ENCODE measurements around the gene DCTPP1. TPM values are rescaled to one million over a fixed set of nuclear protein-coding genes. Genes with fewer than 3 reads are reported as not detected.

DCTPP1 gene
- total and polyA plus RNA-seq, 9 of the 15 experiments (the other 6 are each of a cell fraction or from before 2014, with no cell fraction given) = 45.0 to 132 (median 80.6) TPM

- peak; percentile 45; the same call in 1 of the 2 replicates for TF ChIP-seq USF1 (CRISPR knock-in tag; IDR thresholded peaks at IDR 0.05)
- TF ChIP-seq DIDO1 (tag; IDR thresholded peaks at IDR 0.05; ENCODE audit: low read depth) = no peak
- TF ChIP-seq ZNF143 (CRISPR knock-in tag; IDR thresholded peaks at IDR 0.05) = peak; percentile 44; the same call in 1 of the 2 replicates
Measured at GRCh38 chr16:30377050-30377811, 52.6 kb downstream of the DCTPP1 start (continued).

- ATAC-seq (no peak), FAIRE-seq (no peak), DNase-seq (ENCODE audit: extremely low read depth in 1 of 4, low spot score in 3 of 4) (no peak)
- intact Hi-C loops (cut with micrococcal nuclease) = loop anchor here (10.0 kb wide), 1 partner anchor 312 kb away; the partner anchor contains the start of gene ALDOA
- ChIA-PET CTCF (ENCODE audit: low intra/inter-chr PET ratio) (no interaction called here), POLR2A (interaction anchor here (0.6 to 2.3 kb wide), 2 partner anchors 20 to 985 kb away, joined by 3 to 6 read pairs; no protein-coding TSS in a partner anchor)
- H3K36me3 ChIP-seq (ENCODE audit: control insufficient read depth, insufficient read depth, low read length) = peaks cover 7% of the 10 kb centered on the region; the same call in 1 of the 3 replicates
- H3K9me3 ChIP-seq (replicated peaks; ENCODE audit: control insufficient read depth, insufficient read depth, low read depth, low read length) = no peaks in the 10 kb centered on the region
- H3K4me2 ChIP-seq (ENCODE audit: insufficient read depth, low read length) = peak overlapping the region; percentile 26; the same call in 1 of the 2 replicates
- BruUV-seq (replicated peaks) = no TSS peak
- H3K9ac ChIP-seq (ENCODE audit: insufficient read depth in 1 of 2, low read depth in 2 of 2, low read length in 2 of 2) = peak overlapping the region; percentile 81 to 88; a peak in 3 of 4 replicates
- no peak overlapping the region for H3K4me3 ChIP-seq
- H3K79me2 ChIP-seq (ENCODE audit: control insufficient read depth, insufficient read depth, low read length) = peaks cover 16% of the 10 kb centered on the region
- H4K20me1 ChIP-seq (replicated peaks; ENCODE audit: control insufficient read depth, insufficient read depth, low read length) = no peaks in the 10 kb centered on the region
- no peaks in the 10 kb centered on the region for H3K9me1 ChIP-seq (ENCODE audit: control insufficient read depth, insufficient read depth, low read length)
- WGBS (ENCODE audit: insufficient coverage, low coverage, missing lambda C conversion rate) = 86% methylated on average over 7 of the region's 8 CpGs
- peaks cover 43 to 65% of the 10 kb centered on the region in 2 experiments for H3K4me1 ChIP-seq (replicated peaks in 1 of 2; ENCODE audit: control insufficient read depth in 2 of 2, insufficient read depth in 2 of 2, low read length in 2 of 2)
- no peak overlapping the region; the same call in 1 of the 2 replicates for H2AFZ ChIP-seq (ENCODE audit: low read depth, low read length)
- H3K27ac ChIP-seq (ENCODE audit: extremely low read depth, low read depth, low read length) = peak overlapping the region; percentile 92
- no peaks in the 10 kb centered on the region for H3K27me3 ChIP-seq (ENCODE audit: control insufficient read depth in 2 of 2, insufficient read depth in 2 of 2, low read length in 2 of 2)
- in situ Hi-C loops (cut with MboI) = no loop called here
- no peak for TF ChIP-seq SREBF1 (IDR thresholded peaks at IDR 0.05; ENCODE audit: borderline replicate concordance, low read depth, low read length)
- no peak for TF ChIP-seq SMAD3 (CRISPR knock-in tag; conservative IDR thresholded peaks at IDR 0.05)
- no peak for TF ChIP-seq ZNF224 (CRISPR knock-in tag; IDR thresholded peaks at IDR 0.05)
- TF ChIP-seq ZBTB11 (CRISPR knock-in tag; IDR thresholded peaks at IDR 0.05) = no peak
- no peak for TF ChIP-seq USF2 (CRISPR knock-in tag; IDR thresholded peaks at IDR 0.05)
- no peak for TF ChIP-seq SMARCA4 (IDR thresholded peaks at IDR 0.05)
- peak; percentile 32 for TF ChIP-seq ZFX (CRISPR knock-in tag; IDR thresholded peaks at IDR 0.05)
- TF ChIP-seq CHAMP1 (IDR thresholded peaks at IDR 0.05) = no peak
- no peak for TF ChIP-seq PHB2 (IDR thresholded peaks at IDR 0.05; ENCODE audit: low read depth)
Measured at GRCh38 chr16:30376461-30376902, 53.3 kb downstream of the DCTPP1 start.

All from K562 (cell line).